GM18870 (cell line): ENCODE results near the gene ZBTB39.
"Not testable (repeated sequence)": the region's sequence is repeated elsewhere in the genome, so short reads cannot be mapped to it uniquely, and the experiment has no call there.

Source experiments
- ATAC-seq: cut with Tn5 transposase; IDR thresholded peaks from one replicate; pipeline ENCODE4 v1.9.1; 2021; ENCODE audit warnings: moderate library complexity; ENCODE audit not compliant: unreplicated experiment

ZBTB39 gene

GRCh38 chr12:57001448-57001906 lies 4.9 kb downstream of the ZBTB39 start:
- ATAC-seq = no peak

- ATAC-seq = no peak
These were observed 6.0 kb downstream of the ZBTB39 start for GRCh38 chr12:57000393-57000792.

- ATAC-seq = no peak
These were observed 6.9 kb downstream of the ZBTB39 start for GRCh38 chr12:56999456-56999855.

- peak; percentile 86 for ATAC-seq
These were observed 7.4 kb downstream of the ZBTB39 start for GRCh38 chr12:56998981-56999380.

- no peak for ATAC-seq
These were observed 8.0 kb downstream of the ZBTB39 start for GRCh38 chr12:56998316-56998715.

- no peak for ATAC-seq
These were observed 9.4 kb downstream of the ZBTB39 start for GRCh38 chr12:56996793-56997545.

GRCh38 chr12:56995930-56996496 lies 10.3 kb downstream of the ZBTB39 start:
- no peak for ATAC-seq

- no peak for ATAC-seq
These were observed 11.0 kb downstream of the ZBTB39 start for GRCh38 chr12:56995201-56995929.

GRCh38 chr12:56994231-56994746 lies 12.1 kb downstream of the ZBTB39 start:
- no peak for ATAC-seq

- no peak for ATAC-seq
These were observed 13.0 kb downstream of the ZBTB39 start for GRCh38 chr12:56993346-56993745.

- ATAC-seq = no peak
These were observed 14.8 kb downstream of the ZBTB39 start for GRCh38 chr12:56991319-56992246.

GRCh38 chr12:56990648-56991318 lies 15.6 kb downstream of the ZBTB39 start:
- no peak for ATAC-seq

GRCh38 chr12:56989861-56990610 lies 16.3 kb downstream of the ZBTB39 start:
- no peak for ATAC-seq

GRCh38 chr12:56988207-56988739 lies 18.1 kb downstream of the ZBTB39 start:
- ATAC-seq = no peak

- no peak for ATAC-seq
These were observed 18.7 kb downstream of the ZBTB39 start for GRCh38 chr12:56987551-56988053.

GRCh38 chr12:56987011-56987410 lies 19.3 kb downstream of the ZBTB39 start:
- no peak for ATAC-seq

GRCh38 chr12:56985714-56986113 lies 20.6 kb downstream of the ZBTB39 start:
- not testable (repeated sequence) for ATAC-seq

GRCh38 chr12:56983386-56983785 lies 23.0 kb downstream of the ZBTB39 start:
- ATAC-seq = no peak
